Fibroblast of the conjunctiva (primary cell): ENCODE results near the gene SCYGR2.

Experiments
- DNase-seq: peaks from one replicate; pipeline ENCODE4 v3.0.0-alpha.2; 2010; ENCODE audit warnings: low read depth

The SCYGR2 gene

DNA sequence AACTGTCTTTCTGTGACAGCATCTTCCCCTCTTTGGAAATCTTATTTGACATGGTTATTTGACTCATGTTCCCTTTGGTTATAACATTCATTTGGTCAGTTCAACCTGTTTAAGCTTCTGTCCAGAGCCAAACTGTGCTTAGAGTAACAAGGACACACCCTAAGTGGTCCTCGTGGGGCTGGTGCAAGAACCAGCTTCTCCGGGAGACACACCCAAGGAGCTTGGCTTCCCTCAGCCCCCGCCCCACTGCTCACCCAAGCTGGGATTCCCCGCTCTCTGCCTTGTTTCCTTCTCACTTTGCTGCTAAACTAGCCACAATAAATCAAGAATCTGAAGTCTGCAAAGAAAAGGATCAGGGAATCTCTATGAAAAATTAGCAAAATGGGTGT, 14.6 kb downstream of the SCYGR2 start:
- no peak for DNase-seq

DNA sequence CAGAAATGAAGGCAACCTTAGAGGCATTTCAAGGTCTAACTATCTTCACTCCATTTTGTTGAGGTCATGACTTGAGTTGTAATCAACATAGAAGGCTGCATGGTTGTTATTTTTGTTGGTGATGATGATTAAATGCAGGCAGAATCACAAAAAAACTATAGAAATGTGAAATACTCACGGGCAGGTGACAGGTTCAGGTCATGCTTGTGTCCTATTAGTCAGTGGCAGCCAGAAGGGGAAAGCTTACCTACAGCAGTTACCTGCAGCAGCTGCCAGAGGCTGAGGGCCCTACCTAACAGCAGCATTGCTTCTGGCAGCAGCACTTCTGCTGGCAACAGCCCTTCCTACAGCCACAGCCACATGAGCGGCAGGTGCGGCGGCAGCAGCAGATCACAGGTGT, 15.6 kb downstream of the SCYGR2 start:
- no peak for DNase-seq

DNA sequence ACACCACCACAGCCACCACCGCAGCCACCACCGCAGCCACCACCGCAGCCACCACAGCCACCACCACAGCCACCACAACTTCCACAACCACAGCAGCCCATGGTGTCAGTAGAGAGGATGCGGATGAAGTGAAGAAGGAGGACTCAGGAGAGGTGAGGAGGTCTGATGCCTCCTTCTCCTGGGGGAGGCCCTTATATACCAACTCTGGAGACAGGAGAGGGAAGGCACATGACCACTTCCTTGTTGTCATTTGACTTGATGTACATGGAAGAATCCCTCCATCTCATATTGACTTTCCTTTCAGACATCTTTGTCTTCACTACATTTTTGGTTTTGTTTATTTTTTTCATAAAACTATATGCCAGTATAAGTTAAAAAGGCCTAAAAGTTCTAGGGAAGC, 16.0 kb downstream of the SCYGR2 start, which contains the start of gene SCYGR3:
Gene SCYGR3 (minus strand): TSS at position 101 of the 400 bp plus-strand sequence. CDS start 0 bp downstream, at position 101.
- DNase-seq: no peak

DNA sequence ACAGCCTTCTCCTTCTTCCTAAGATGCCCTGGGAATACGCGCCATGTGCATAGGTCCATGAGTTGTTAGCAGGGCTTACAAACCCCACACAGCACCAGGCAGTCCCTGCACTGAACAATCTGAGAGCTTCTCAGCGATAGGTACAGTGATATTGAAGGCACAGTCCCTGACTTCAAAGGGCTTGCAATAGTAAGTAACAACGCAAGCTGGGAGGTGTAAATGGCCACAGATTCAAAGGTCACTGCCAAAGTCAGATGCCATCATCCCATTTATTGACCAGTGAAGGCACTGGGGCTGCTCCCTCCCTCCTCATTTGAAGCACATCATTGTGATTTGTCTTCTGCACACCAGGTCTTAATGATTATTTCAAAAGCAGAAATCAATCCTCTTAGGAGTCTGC, 16.5 kb downstream of the SCYGR2 start:
- DNase-seq: no peak

DNA sequence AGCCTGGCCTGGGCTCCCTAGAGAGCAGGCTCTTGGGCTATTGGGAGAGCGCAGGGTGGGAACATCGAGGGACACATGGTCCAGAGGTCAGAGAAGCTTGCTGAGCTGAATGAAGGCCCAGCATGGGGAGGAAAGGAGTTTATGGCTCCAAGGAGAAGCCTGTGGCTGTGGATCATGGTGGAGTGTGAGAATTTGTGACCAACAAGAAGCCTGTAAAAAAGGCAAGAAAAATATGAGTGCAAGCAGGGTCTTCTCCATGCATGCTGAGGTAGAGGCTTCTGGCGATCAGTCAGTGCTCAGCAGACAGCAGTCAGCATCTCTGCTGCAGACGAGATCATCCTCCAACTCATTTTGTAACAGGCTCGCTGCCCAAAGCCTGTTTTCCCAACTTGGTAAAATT, 17.2 kb downstream of the SCYGR2 start:
- DNase-seq: no peak

DNA sequence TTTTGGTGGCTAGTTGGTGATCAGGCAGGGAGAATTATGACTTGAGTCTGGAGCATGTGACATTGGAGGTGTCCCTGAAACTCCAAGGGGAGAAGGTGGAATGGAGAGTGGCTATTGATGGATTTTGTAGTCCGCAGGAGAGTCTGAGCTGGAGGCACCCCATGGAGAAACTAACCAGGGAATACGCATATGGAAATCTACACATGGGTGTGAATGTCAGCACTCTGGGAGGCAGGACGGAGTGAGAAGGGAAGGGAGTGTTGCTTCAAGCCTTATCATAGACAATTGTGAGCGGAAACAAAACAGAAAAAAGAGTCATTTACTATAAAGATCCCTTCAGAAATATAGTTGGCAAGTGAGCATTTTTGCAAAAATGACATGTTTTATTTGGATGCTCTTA, 17.9 kb downstream of the SCYGR2 start:
- DNase-seq: no peak

DNA sequence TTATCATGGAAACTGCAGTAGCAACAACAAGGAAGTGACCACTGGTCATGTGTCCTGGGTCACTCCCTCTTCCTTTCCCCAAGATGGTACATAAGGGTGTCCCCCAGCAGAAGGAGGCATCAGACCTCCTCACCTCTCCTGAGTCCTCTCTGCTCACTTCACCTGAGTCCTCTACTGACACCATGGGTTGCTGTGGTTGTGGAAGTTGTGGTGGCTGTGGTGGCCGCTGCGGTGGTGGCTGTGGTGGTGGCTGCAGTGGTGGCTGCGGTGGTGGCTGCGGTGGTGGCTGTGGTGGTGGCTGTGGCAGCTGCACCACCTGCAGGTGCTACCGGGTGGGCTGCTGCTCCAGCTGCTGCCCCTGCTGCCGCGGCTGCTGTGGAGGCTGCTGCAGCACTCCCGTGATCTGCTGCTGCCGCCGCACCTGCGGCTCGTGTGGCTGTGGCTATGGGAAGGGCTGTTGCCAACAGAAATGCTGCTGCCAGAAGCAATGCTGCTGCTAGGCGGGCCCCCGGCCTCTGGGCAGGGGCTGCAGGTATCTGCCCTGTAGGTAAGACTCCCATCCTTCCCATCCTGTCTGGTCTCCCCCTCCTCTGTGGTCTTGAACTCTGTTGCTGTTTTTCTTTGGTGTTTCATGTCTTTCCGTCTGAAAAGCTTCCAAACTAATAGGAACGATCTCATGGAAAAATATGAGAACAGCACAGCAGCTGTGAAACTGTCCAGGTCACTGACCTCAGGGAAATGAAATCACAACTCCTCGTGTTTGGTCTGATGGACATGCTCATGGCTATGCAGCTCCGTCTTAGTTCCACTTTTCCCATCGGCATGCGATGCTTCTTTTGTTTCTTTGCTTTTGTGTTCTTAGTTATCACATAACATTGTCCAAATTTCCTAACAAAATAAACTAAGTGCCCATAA, 18.9 kb downstream of the SCYGR2 start, which contains the start of gene SCYGR4:
Gene SCYGR4 (plus strand): TSS at position 183 of the 915 bp plus-strand sequence. CDS start 0 bp downstream, at position 183.
- no peak for DNase-seq

DNA sequence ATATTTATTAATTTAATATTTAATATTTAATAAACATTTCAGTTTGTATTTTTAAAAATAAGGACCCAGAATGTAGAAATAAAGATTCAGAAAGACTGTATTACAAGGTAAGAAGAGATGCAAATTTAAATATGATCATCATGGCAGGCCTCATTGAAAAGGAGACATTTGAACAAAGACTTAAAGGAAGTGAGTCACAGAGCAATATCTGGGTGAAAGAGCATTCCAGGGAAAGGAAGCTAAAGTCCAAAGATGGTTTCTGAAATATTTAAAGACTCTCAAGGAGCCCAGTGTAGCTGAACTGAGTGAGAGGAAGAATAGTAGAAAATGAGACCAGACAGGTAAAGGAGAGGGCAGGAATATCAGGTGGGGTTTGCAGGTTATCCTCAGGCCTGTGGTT, 24.5 kb downstream of the SCYGR2 start:
- DNase-seq: no peak

DNA sequence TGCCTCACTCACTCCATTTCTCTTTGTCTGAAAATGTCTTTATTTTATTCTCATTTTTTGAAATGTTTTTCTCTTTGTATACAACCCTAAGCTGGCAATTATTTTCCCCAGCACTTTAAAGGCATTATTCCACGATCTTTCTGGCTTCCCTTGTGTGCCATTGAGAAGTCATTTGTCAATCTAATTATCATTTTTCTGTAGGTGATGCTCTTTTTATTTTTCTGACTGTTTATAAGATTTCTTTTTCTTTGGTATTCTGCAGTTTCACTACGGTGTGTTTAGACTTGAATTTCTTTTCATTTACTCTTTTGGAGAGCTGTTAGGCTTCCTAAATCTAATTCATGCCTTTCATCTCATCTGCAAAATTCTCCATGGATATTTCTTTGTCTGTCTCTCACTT, 26.7 kb downstream of the SCYGR2 start:
- DNase-seq: no peak

DNA sequence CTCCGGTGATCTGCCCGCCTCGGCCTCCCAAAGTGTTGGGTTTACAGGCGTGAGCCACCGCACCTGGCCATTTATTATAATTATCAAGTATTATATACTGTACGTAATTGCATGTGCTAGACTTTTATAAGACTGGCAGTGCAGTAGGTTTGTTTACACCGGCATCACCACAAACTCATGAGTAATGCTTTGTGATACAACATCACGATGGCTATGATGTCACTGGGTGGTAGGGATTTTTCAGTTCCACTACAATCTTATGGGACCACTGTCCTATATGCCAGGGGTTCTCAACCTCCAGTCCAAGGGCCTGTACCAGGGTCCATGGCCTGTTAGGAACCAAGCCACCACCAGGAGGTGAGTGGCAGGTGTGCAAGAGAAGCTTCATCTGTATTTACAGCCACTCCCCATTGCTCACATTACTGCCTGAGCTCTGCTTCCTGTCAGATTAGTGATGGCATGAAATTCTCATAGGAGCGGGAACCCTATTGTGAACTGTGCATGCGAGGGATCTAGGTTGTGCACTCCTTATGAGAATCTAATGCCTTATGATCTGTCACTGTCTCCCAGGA, 28.0 kb downstream of the SCYGR2 start:
- no peak for DNase-seq

DNA sequence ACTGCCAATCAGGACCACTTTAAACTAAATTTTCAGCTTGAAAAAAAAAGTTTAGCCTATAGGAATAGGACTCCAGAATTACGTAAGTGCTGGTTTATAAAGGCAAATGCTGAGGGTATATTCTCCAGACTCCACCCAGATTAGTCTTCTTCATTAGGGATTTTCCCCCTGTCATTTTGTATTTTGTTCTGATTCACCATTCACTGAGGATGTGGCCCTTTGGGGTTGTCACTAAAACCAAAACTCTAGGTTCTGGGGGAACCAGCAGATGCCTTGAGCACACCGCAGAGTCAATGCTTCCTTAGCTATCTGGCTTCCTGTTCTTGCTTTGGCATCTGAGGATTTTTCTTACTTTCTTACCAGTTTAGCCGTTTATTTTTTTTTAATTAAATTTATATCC, 29.1 kb downstream of the SCYGR2 start:
- DNase-seq: no peak

DNA sequence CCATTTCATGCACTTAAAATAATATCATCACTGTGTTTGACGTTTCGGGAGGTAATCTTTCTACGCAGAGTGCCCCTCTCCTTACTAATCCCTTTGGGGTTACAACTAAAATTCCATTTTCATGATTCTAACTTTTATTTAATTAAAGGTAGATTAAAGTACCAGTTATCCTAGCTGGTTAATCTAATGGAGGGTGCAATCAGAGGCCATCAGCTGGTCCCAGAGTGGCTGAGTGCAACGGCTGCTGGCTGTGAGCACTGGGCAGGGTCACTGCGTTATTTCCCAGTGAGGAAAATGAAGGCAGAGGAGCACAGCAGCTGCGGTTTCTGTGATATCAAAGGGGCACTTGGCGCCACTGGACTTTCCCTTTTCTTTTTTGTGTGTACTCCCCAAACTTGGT, 30.7 kb downstream of the SCYGR2 start:
- DNase-seq: no peak

DNA sequence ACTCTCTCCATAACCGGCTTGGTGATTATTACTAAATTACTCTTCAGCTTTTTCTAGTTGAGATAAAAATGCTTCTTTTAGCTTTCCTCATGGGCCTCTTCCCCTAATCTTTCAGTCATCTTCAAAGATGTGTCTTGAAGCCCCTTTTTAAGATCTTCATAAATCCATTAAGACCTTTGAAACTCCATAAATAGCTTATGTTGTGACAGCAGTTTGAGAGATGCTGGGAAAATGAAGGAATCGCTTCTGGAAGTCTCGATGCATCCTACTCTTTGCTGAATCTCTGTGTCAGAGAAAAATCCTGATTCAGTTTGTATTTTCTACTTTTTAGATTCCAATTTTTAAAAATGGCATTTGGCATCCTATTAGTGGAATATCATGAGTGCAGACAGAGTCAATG, 31.6 kb downstream of the SCYGR2 start:
- DNase-seq: no peak

DNA sequence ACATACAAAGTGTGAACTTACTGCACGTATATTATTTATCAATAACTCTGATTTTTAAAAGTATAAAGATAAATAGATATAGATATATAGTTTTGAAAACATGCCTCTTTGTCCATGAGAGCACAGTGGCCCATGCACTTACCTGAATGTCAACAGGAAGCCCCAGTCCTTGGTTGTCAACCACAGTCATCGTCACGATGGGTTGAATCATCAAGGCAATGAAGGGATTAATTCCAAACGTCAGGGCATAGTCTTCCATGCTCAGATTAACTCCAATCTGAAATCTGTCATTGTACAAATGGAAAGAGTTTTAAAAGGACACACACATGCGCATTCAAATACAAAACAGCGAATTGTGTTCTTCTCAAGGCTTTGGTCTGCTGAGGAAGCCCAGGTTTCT, 34.1 kb downstream of the SCYGR2 start:
- DNase-seq: no peak

DNA sequence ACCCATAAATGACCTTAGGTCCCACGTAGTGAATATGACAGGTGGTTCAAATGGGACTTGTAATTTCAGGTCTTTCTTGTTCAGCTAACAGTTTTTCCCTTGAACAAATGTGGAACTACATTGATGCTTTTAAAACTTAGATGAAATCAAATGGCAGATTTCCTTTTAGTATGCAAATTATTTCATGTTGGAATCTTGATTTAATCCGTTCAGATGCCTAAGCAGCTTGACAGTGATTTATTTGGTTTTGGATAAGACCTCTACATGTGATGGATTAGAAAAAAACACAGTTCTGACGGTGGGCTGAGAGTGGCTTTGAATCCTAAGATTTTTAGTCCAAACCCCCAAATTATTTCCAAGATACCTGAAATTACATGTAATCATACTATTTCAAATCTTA, 35.5 kb downstream of the SCYGR2 start:
- DNase-seq: no peak

DNA sequence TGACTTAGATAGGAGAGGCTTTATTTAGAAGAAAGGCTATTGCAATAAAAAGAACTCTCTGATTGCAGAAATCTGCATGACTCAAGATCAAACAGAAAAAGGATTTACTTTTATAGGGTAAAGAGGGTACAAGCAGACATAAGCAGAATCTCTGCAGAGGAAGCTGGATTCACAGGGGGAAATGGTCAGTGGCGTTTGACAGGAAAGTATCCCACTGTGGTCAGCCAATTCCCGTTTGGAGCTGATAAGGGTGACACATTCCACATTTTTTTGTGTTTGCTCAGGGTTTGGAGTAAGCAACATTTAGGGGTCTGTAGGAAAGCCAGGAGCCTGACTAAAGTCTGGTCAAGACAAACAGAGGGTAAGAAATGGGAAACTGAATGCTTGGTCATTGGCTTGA, 44.0 kb downstream of the SCYGR2 start:
- DNase-seq: no peak

DNA sequence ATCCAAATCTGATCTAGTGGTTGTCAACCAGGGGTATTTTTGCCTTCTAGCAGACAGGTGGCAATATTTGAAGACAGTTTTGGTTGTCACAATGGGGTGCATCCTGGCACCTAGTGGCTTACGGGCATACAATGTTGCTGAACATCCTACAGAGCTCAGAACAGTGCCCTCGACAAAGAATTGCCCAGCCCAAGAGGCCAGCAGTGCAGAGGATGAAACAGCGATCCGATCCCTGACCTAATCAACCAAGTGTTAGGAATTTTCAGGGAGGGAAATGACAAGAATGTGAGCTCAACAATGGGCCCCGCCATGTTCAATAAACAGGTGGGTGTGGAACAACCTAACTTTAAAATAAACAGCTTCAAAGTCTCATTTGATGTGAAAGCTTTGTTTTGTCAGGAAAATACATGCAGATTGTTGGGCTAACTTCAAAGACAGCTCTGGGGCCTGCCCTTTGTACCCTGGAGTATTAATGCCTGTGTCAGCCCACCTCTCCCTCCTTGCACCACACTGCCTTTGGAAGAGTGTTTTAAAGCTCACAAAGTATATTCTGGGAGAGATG, 45.4 kb downstream of the SCYGR2 start:
- DNase-seq: no peak
